Gastroesophageal sphincter (tissue), 3 donors: Measurements from ENCODE around the gene ANK3.

Experiments
- EP300 ChIP-seq: sonication (generic); formaldehyde crosslinking; IDR thresholded peaks from one replicate; pipeline ENCODE4 v1.6.1; 2017; ENCODE audit warnings: antibody characterized with exemption, mild to moderate bottlenecking
- TF ChIP-seq, protein P1 (sequence below), 4 experiments: fragments of 200-600 bp in 2 of 4; fragments of 450-650 bp in 2 of 4; sonication (generic) in 1 of 4; IDR thresholded peaks; one replicate each; pipeline ENCODE4 v1.5.1; 2017 to 2019; ENCODE audit warnings: antibody characterized with exemption in 4 of 4, mild to moderate bottlenecking in 2 of 4, moderate library complexity in 2 of 4

DNA sequence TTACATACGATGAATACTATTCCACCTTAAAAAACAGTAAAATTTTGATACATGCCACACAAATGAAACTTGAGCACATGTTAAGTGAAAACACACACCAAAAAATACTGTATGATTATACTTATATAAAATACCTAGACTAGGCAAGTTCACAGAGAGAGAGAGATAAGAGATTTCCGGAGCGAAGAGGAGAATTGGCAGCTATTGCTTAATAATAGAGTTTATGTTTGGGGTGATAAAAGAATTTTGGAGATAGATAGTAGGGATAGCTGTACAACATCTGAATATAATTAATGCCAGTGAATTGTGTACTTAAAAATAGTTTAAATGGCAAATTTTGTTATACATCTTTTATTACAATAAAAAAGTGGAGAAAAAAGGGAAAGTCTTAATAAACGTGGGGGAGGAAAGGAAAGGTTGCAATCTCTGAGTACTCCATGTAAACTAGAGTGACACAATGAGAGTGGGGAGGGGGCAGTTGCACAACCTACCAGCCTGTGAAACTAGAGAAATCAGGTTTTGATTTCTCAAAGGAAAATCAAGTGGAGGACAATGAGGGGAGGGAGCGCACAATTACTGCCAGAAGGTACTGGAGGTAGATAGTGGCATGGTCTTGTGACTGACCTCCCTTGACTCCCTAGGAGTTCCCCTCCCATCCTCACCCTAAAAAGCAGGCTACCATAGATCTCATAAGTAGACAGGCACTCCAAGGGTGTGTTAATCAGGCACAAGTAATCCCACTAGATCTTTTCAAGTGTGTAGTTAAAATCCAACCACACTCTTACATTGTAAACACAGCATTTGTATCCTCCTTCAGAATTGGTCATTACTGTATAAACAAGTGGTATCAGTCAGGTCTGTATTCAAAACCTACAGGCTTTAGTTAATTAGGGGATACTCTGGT is 31.6 kb upstream of the ANK3 start:
- no peak for TF ChIP-seq EP300
- TF ChIP-seq, protein P1, sequence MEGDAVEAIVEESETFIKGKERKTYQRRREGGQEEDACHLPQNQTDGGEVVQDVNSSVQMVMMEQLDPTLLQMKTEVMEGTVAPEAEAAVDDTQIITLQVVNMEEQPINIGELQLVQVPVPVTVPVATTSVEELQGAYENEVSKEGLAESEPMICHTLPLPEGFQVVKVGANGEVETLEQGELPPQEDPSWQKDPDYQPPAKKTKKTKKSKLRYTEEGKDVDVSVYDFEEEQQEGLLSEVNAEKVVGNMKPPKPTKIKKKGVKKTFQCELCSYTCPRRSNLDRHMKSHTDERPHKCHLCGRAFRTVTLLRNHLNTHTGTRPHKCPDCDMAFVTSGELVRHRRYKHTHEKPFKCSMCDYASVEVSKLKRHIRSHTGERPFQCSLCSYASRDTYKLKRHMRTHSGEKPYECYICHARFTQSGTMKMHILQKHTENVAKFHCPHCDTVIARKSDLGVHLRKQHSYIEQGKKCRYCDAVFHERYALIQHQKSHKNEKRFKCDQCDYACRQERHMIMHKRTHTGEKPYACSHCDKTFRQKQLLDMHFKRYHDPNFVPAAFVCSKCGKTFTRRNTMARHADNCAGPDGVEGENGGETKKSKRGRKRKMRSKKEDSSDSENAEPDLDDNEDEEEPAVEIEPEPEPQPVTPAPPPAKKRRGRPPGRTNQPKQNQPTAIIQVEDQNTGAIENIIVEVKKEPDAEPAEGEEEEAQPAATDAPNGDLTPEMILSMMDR (IDR thresholded peaks at IDR 0.05), result no peak
